ENCODE data around the gene TXNRD1. TPM values are rescaled to one million over a fixed set of nuclear protein-coding genes. Genes with fewer than 3 reads are reported as not detected.

The TXNRD1 gene
- total and polyA plus RNA-seq, 2 of the 8 experiments (the other 6 are each of a cell fraction or from before 2014, with no cell fraction given): 56.8 to 127 TPM

- Histone ChIP-seq H4K20me1 (replicated peaks in 1 of 2; ENCODE audit: control insufficient read depth in 1 of 2, insufficient read depth in 2 of 2, low read length in 2 of 2) (no peaks in the 10 kb centered on the region), H2BK20ac (ENCODE audit: low read length) (no peak overlapping the region), H3K4me2 (ENCODE audit: insufficient read depth in 1 of 2, low read depth in 2 of 2, low read length in 2 of 2) (no peak overlapping the region), H3K9me3 (ENCODE audit: insufficient read depth in 2 of 2, low read depth in 1 of 2, low read length in 1 of 2) (no peaks in the 10 kb centered on the region; a peak in 1 of 4 replicates), H2BK120ac (replicated peaks; ENCODE audit: low read depth, low read length) (no peak overlapping the region), H3K18ac (ENCODE audit: extremely low read depth, low read length) (no peak overlapping the region), H3K4me3 (ENCODE audit: extremely low read depth in 1 of 4, insufficient read depth in 2 of 4, low read depth in 3 of 4, low read length in 4 of 4) (no peak overlapping the region), H3K79me2 (ENCODE audit: control insufficient read depth in 1 of 2, insufficient read depth in 2 of 2, low read length in 2 of 2) (no peaks in the 10 kb centered on the region), H2AK5ac (ENCODE audit: low read depth, low read length) (no peak overlapping the region), H3K27me3 (replicated peaks in 1 of 4; ENCODE audit: control insufficient read depth in 3 of 4, extremely low read depth in 1 of 4, insufficient read depth in 3 of 4, low read length in 3 of 4) (no peaks in the 10 kb centered on the region; a peak in 1 of 7 replicates), H3K23me2 (ENCODE audit: low read depth, low read length) (no peaks in the 10 kb centered on the region), H3K9ac (replicated peaks in 1 of 4; ENCODE audit: extremely low read depth in 1 of 4, low read depth in 3 of 4, low read length in 3 of 4) (no peak overlapping the region), H2BK5ac (ENCODE audit: low read depth, low read length) (no peak overlapping the region), H3K36me3 (ENCODE audit: control insufficient read depth in 2 of 4, insufficient read depth in 4 of 4, low read length in 3 of 4) (no peaks in the 10 kb centered on the region), H4K8ac (ENCODE audit: extremely low read depth, insufficient read depth, low read length) (no peak overlapping the region), H4K5ac (ENCODE audit: insufficient read length, low read depth, low read length) (no peak overlapping the region), H3K79me1 (ENCODE audit: low read depth, low read length) (no peaks in the 10 kb centered on the region), H2AFZ (ENCODE audit: low read length) (peak overlapping the region; percentile 48; the same call in 1 of the 2 replicates), H3K14ac (ENCODE audit: insufficient read length) (no peak overlapping the region), H3K27ac (ENCODE audit: low read depth, low read length) (no peak overlapping the region), H3K4ac (replicated peaks; ENCODE audit: insufficient read length, low read depth, low read length) (no peak overlapping the region), H3K23ac (ENCODE audit: insufficient read length) (no peak overlapping the region), H3K56ac (replicated peaks; ENCODE audit: insufficient read length, low read depth, low read length) (no peak overlapping the region), H3K4me1 (replicated peaks in 1 of 4; ENCODE audit: control insufficient read depth in 3 of 4, insufficient read depth in 4 of 4, low read length in 3 of 4) (no peaks in the 10 kb centered on the region), H2BK15ac (ENCODE audit: low read length) (no peak overlapping the region), H4K91ac (replicated peaks; ENCODE audit: insufficient read length, low read length) (no peak overlapping the region), H2BK12ac (ENCODE audit: low read depth, low read length) (no peak overlapping the region)
- CTCF ChIA-PET (ENCODE audit: partially characterized antibody): no interaction called here
- DNase-seq (ENCODE audit: low read depth in 1 of 2, low spot score in 2 of 2): peak in 1 of 2 experiments; percentile 45
- FAIRE-seq: no peak
- whole genome bisulfite sequencing, 2 experiments (ENCODE audit: extremely low coverage in 1 of 2, insufficient coverage in 1 of 2, insufficient read length in 1 of 2, insufficient replicate concordance in 2 of 2, low coverage in 1 of 2, low lambda C conversion rate in 2 of 2, missing lambda C conversion rate in 1 of 2): 93% methylated on average over 18 of the region's 18 CpGs; no CpG with 5 or more reads in 1 of the 2 experiments
- POLR2A ChIA-PET (ENCODE audit: partially characterized antibody): no interaction called here
- no peak for TF ChIP-seq HDAC2 (IDR thresholded peaks at IDR 0.05; ENCODE audit: borderline replicate concordance in 1 of 2, low read depth in 2 of 2, low read length in 2 of 2)
- TF ChIP-seq BACH1 (IDR thresholded peaks at IDR 0.05; ENCODE audit: low read length): no peak
- no peak for TF ChIP-seq YY1 (IDR thresholded peaks at IDR 0.05; ENCODE audit: low read depth, low read length)
- no peak for TF ChIP-seq GTF2F1 (IDR thresholded peaks at IDR 0.05; ENCODE audit: borderline replicate concordance, low read depth, low read length)
- TF ChIP-seq SP2 (IDR thresholded peaks at IDR 0.05; ENCODE audit: low read length): no peak
- TF ChIP-seq HDAC6 (IDR thresholded peaks at IDR 0.05; ENCODE audit: low read depth, low read length): no peak
- TF ChIP-seq SP1 (IDR thresholded peaks at IDR 0.05; ENCODE audit: low read depth, low read length): no peak
- no peak for TF ChIP-seq SIX5 (IDR thresholded peaks at IDR 0.05; ENCODE audit: low read depth, low read length)
- TF ChIP-seq SUZ12 (IDR thresholded peaks at IDR 0.05; ENCODE audit: low read length): no peak
- TF ChIP-seq SAP30 (IDR thresholded peaks at IDR 0.05; ENCODE audit: insufficient read depth, insufficient replicate concordance, low read length): no peak
- TF ChIP-seq, protein P1, sequence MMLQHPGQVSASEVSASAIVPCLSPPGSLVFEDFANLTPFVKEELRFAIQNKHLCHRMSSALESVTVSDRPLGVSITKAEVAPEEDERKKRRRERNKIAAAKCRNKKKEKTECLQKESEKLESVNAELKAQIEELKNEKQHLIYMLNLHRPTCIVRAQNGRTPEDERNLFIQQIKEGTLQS (IDR thresholded peaks at IDR 0.05; ENCODE audit: insufficient read depth, low read depth, low read length): no peak
- no peak for TF ChIP-seq TAF7 (optimal IDR thresholded peaks at IDR 0.05; ENCODE audit: borderline replicate concordance, low read depth, low read length)
- no peak for TF ChIP-seq SP4 (IDR thresholded peaks at IDR 0.05; ENCODE audit: low read length)
Measured at GRCh38 chr12:104187446-104188155, 28.0 kb upstream of the TXNRD1 start.

All from H1 (cell line).